IMR-90 (cell line): ENCODE measurements around the gene RUBCN. TPM values are rescaled to one million over a fixed set of nuclear protein-coding genes. Genes with fewer than 3 reads are reported as not detected.

Source experiments
- ATAC-seq: fragments of 200-7000 bp; cut with Tn5 transposase; 2 replicates; pipeline ENCODE4 v1.9.1; 2020; ENCODE audit warnings: low read depth, mild to moderate bottlenecking, moderate library complexity
- BruUV-seq: library from RNA; stranded (reverse); fragments of 400-500 nt; replicated peaks from 2 replicates; lab custom pipeline; 2021; lab: Mats Ljungman, UMichigan
- CTCF ChIA-PET: fragments of 300-600 bp; formaldehyde crosslinking; extraction: SDS; loops from one replicate; lab custom pipeline; 2021; ENCODE audit warnings: antibody characterized with exemption; lab: Yijun Ruan, JAX
- POLR2A ChIA-PET: fragments of 300-600 bp; sonication (Branson Sonifier 250); formaldehyde crosslinking; loops from one replicate; lab custom pipeline; 2022; ENCODE audit warnings: antibody characterized with exemption; ENCODE audit not compliant: unreplicated experiment; lab: Charles Lee
- DNase-seq: peaks from one replicate; pipeline ENCODE4 v3.0.0; 2013
- H2AFZ ChIP-seq: replicated peaks from 2 replicates; pipeline ENCODE3; 2013; ENCODE audit warnings: low read length, mild to moderate bottlenecking; ENCODE audit not compliant: poor library complexity
- H2AK5ac ChIP-seq: 2 replicates; pipeline ENCODE4 v1.6.1; 2013; ENCODE audit warnings: low read depth, low read length, inconsistent platforms
- H2AK9ac ChIP-seq: replicated peaks from 2 replicates; pipeline ENCODE3; 2013; ENCODE audit warnings: mild to moderate bottlenecking, low read depth, low read length, moderate library complexity; ENCODE audit not compliant: poor library complexity
- H2BK120ac ChIP-seq: 2 replicates; pipeline ENCODE4 v1.6.1; 2013; ENCODE audit warnings: low read depth, low read length, inconsistent platforms
- H2BK15ac ChIP-seq: 3 replicates; pipeline ENCODE4 v1.6.1; 2013; ENCODE audit warnings: low read depth, low read length, inconsistent platforms
- H2BK20ac ChIP-seq: 2 replicates; pipeline ENCODE4 v1.6.1; 2013; ENCODE audit warnings: low read depth, mild to moderate bottlenecking, inconsistent platforms, low read length, moderate library complexity
- H2BK5ac ChIP-seq: 2 replicates; pipeline ENCODE4 v1.6.1; 2013; ENCODE audit warnings: mild to moderate bottlenecking, low read depth, low read length, inconsistent platforms; ENCODE audit not compliant: poor library complexity, severe bottlenecking
- H3K14ac ChIP-seq: replicated peaks from 2 replicates; pipeline ENCODE4 v1.6.1; 2013; ENCODE audit warnings: low read depth, low read length, inconsistent platforms
- H3K18ac ChIP-seq: 2 replicates; pipeline ENCODE4 v1.6.1; 2013; ENCODE audit warnings: low read depth, low read length, control low read depth
- H3K23ac ChIP-seq: 2 replicates; pipeline ENCODE4 v1.6.1; 2013; ENCODE audit warnings: low read depth, low read length, inconsistent platforms
- H3K27ac ChIP-seq: 2 replicates; pipeline ENCODE4 v1.5.1; 2013; ENCODE audit warnings: mild to moderate bottlenecking, control low read depth, low read length; ENCODE audit not compliant: insufficient read depth
- H3K27me3 ChIP-seq: 2 replicates; pipeline ENCODE4 v1.6.1; 2013; ENCODE audit warnings: low read length; ENCODE audit not compliant: control insufficient read depth, insufficient read depth
- H3K36me3 ChIP-seq: 2 replicates; pipeline ENCODE4 v1.6.1; 2013; ENCODE audit warnings: low read length, mixed read lengths; ENCODE audit not compliant: control insufficient read depth, insufficient read depth
- H3K4ac ChIP-seq: 2 replicates; pipeline ENCODE4 v1.6.1; 2013; ENCODE audit warnings: low read depth, low read length, inconsistent platforms
- H3K4me1 ChIP-seq: 2 replicates; pipeline ENCODE4 v1.6.1; 2013; ENCODE audit warnings: low read length, mixed read lengths; ENCODE audit not compliant: control insufficient read depth, insufficient read depth
- H3K4me2 ChIP-seq: 2 replicates; pipeline ENCODE4 v1.6.1; 2013; ENCODE audit warnings: low read depth, mild to moderate bottlenecking, control low read depth, low read length, moderate library complexity
- H3K4me3 ChIP-seq: 2 replicates; pipeline ENCODE4 v1.5.1; 2013; ENCODE audit warnings: low read depth, mild to moderate bottlenecking, control low read depth, low read length, moderate library complexity; ENCODE audit not compliant: insufficient read depth
- H3K56ac ChIP-seq: 2 replicates; pipeline ENCODE4 v1.6.1; 2013; ENCODE audit warnings: low read length, inconsistent platforms; ENCODE audit not compliant: insufficient read depth; ENCODE audit errors: extremely low read depth
- H3K79me1 ChIP-seq, 2 experiments: 2 replicates each; pipeline ENCODE4 v1.6.1; 2013; ENCODE audit warnings: low read length in 2 of 2, inconsistent platforms in 1 of 2, low read depth in 1 of 2
- H3K9ac ChIP-seq: 2 replicates; pipeline ENCODE4 v1.6.1; 2013; ENCODE audit warnings: low read depth, low read length, control low read depth
- H3K9me1 ChIP-seq: 2 replicates; pipeline ENCODE4 v1.6.1; 2013; ENCODE audit warnings: low read length, inconsistent platforms; ENCODE audit not compliant: insufficient read depth
- H3K9me3 ChIP-seq: 2 replicates; pipeline ENCODE4 v1.6.1; 2013; ENCODE audit warnings: low read length; ENCODE audit not compliant: control insufficient read depth, insufficient read depth
- H4K20me1 ChIP-seq: 2 replicates; pipeline ENCODE4 v1.6.1; 2013; ENCODE audit warnings: low read length, inconsistent platforms; ENCODE audit not compliant: insufficient read depth
- H4K5ac ChIP-seq: 2 replicates; pipeline ENCODE4 v1.6.1; 2013; ENCODE audit warnings: mild to moderate bottlenecking, low read depth, low read length, control low read depth
- H4K8ac ChIP-seq, 2 experiments: 2 replicates each; pipeline ENCODE4 v1.6.1; 2013; ENCODE audit warnings: low read depth in 2 of 2, low read length in 2 of 2, control low read depth in 1 of 2, inconsistent platforms in 1 of 2
- H4K91ac ChIP-seq: 2 replicates; pipeline ENCODE4 v1.6.1; 2013; ENCODE audit warnings: low read depth, low read length, inconsistent platforms; ENCODE audit not compliant: insufficient read depth
- CTCF ChIP-seq: conservative IDR thresholded peaks from 2 replicates; pipeline ENCODE4 v1.5.1; 2012; ENCODE audit warnings: mild to moderate bottlenecking, low read depth, low read length, improper control_type of control experiment
- WGBS, 2 experiments: methylation state at CpG; one replicate each; pipeline versions ENCODE4 v1.1.5 to v1.1.7; 2013; ENCODE audit warnings: missing lambda C conversion rate in 2 of 2; ENCODE audit not compliant: insufficient read length in 1 of 2; ENCODE audit errors: extremely low coverage in 2 of 2; 5-methylcytosine and 5-hydroxymethylcytosine counted together
- dilution Hi-C: fragments of 300-500 bp; cut with HindIII; formaldehyde crosslinking; loops from one replicate; pipeline ENCODE4 v1.14.3; 2018; ENCODE audit warnings: low sequenced_read_pairs; ENCODE audit not compliant: unreplicated experiment
- in situ Hi-C: fragments of 300-500 bp; cut with MboI; formaldehyde crosslinking; loops from 3 replicates; pipeline ENCODE4 v1.14.3; 2019; ENCODE audit warnings: low sequenced_read_pairs, inconsistent platforms, mixed read lengths
- intact Hi-C: fragments of 100-400 bp; cut with micrococcal nuclease; formaldehyde crosslinking; loops from 2 replicates; pipeline ENCODE4 v1.10.0; 2022
- polyA plus RNA-seq, 3 experiments: library from polyadenylated mRNA; depleted of rRNA; stranded (reverse); fragments of >200 nt; gene quantifications; 2 replicates each; pipeline ENCODE4 v1.2.3, GENCODE V29; 2012; ENCODE audit warnings: low replicate concordance in 1 of 3
- total RNA-seq: library from RNA; depleted of rRNA; stranded (reverse); fragments of >200 nt; gene quantifications from 2 replicates; pipeline ENCODE4 v1.2.3, GENCODE V29; 2012

Gene RUBCN
- total and polyA plus RNA-seq, 2 of the 4 experiments (the other 2 are of a cell fraction): 10.8 to 12.6 TPM

DNA sequence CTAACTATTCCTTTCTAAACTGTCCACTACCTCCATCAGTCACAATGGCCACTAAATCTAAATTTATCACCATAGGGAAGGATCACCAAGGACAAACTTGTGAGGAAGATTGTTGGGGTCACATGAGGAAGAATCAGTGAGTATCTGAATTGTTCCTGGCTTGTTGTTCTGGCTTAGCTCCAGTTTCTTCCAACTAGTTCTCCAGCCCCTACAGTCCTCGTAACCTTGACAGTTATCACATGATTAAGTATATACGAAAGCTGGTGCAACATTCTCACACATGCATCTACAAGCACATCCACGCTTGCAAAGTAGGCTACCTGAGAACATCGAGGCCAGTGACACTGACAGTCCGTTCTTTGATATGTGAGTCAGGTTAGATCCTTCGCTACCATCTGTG lies 46.0 kb downstream of the RUBCN start:
- Histone ChIP-seq H3K4ac (no peak overlapping the region), H3K18ac (no peak overlapping the region), H4K8ac (no peak overlapping the region), H2BK120ac (no peak overlapping the region), H3K9me3 (no peaks in the 10 kb centered on the region), H4K91ac (no peak overlapping the region), H2AK5ac (no peak overlapping the region), H3K56ac (no peak overlapping the region), H4K20me1 (no peaks in the 10 kb centered on the region), H3K27ac (no peak overlapping the region), H2AK9ac (no peak overlapping the region), H3K79me1 (no peaks in the 10 kb centered on the region; a peak in 2 of 4 replicates), H3K4me3 (no peak overlapping the region), H3K14ac (no peak overlapping the region), H3K9me1 (peaks cover 13% of the 10 kb centered on the region), H4K5ac (no peak overlapping the region), H3K4me1 (no peaks in the 10 kb centered on the region), H2BK20ac (no peak overlapping the region), H2BK5ac (no peak overlapping the region), H3K36me3 (peaks cover 27% of the 10 kb centered on the region), H3K27me3 (no peaks in the 10 kb centered on the region), H3K9ac (no peak overlapping the region), H3K4me2 (no peak overlapping the region), H3K23ac (no peak overlapping the region), H2BK15ac (no peak overlapping the region), H2AFZ (no peak overlapping the region)
- ATAC-seq (no peak), DNase-seq (no peak)
- in situ Hi-C loops (no loop called here), dilution Hi-C loops (no loop called here), intact Hi-C loops (no loop called here)
- CTCF ChIA-PET: no interaction called here
- POLR2A ChIA-PET: no interaction called here
- no CpG with 5 or more reads among the region's 6 CpGs for WGBS, 2 experiments
- no peak for TF ChIP-seq CTCF
- no TSS peak for BruUV-seq
